ENCODE data around the gene SLMAP.
A peak's percentile ranks its signal among the peaks of the same experiment; 100 is the strongest.

SLMAP gene

DNA sequence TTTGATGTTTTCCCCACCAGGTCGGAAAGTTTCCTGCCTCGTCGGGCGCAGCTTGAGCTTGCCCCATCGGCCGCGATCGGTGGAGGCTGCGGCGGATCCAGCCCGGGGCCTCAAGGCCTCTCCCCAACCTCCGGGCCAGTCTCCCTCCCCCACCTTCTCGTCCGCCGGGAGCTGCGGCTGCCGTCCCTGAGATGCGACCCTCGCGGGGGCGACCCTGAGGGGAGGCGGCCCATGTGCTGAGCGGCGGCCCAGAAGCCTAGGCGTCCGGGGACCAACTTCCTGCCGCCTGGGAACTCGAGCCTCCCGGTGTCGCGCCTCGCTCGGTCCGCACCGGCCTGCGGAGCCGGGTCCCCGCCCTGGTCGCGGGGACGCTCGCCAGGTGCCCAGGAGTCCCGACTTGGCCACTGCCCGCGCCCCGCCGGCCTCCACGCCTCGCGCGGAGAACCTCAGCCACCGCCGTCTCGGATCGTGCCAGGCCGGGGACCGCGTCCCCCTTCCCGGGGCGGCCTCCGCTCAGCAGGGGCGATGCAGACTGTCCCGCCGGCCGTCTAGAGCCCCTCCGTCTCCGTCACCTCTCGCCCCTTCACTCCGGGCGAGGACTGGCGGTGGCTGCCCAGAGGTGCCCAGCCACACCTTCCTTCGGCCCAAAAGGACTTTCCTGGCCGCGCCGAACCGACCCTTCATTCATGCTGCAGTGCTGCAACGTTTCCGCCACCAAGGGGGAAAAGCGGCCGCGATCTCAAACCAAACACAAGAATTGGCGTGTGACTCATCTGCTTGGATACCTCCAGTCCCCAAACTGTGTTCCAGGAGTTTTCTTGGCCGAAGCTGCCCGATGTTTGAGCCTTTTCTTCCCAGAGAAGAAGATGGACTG lies 656 bp downstream of the SLMAP start:
- peaks cover 19% of the 10 kb centered on the region for H3K4me1 ChIP-seq (ENCODE audit: low read depth, poor library complexity, severe bottlenecking)
- no peak for TF ChIP-seq CTCF (conservative IDR thresholded peaks at IDR 0.05; ENCODE audit: low read depth, low read length)
- H3K27me3 ChIP-seq (ENCODE audit: insufficient read depth, low read depth), result no peaks in the 10 kb centered on the region
- peak overlapping the region; percentile 94 for H2AFZ ChIP-seq (ENCODE audit: low read depth)
- peak overlapping the region; percentile 45 for H3K4me2 ChIP-seq
- peak overlapping the region; percentile 17 for H3K4me3 ChIP-seq (IDR thresholded peaks at IDR 0.05; ENCODE audit: insufficient read depth, low read depth, low read length)
- no peaks in the 10 kb centered on the region; the same call in 1 of the 2 replicates for H3K36me3 ChIP-seq (ENCODE audit: insufficient read depth)
- peaks cover 46% of the 10 kb centered on the region for H3K79me2 ChIP-seq (ENCODE audit: insufficient read depth, low read depth)
- H4K20me1 ChIP-seq (ENCODE audit: insufficient read depth), result no peaks in the 10 kb centered on the region
- peak overlapping the region; percentile 94 for H3K9ac ChIP-seq
- H3K27ac ChIP-seq, result peak overlapping the region; percentile 84

DNA sequence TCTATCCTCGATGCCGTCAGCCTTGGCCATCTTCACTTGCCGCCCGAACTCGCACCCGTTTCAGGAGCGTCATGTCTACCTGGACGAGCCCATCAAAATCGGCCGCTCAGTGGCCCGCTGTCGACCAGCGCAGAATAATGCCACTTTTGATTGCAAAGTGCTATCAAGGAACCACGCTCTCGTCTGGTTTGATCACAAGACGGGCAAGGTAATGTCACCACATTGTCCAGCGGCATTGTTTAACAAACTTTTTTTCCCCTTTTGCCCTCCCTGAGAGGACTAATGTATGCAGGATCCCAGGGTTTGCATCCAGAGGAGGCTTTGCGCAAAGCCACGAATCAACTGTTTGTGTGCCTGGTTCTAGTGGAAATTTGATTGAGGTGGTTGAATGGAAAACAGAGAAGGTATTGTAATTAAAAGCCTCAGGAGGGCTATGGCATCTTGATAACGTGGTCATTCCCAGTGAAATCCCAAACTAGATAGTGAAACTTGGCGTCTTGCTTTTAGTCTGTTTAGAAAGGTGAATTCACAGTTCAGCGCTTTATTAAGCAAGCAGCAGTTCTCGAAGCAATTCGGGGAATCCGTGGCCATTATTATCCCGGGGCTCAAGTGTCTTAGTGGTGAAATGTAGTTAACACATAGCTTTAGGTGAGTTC lies 1.7 kb downstream of the SLMAP start:
- H3K79me2 ChIP-seq (ENCODE audit: insufficient read depth, low read depth), result peaks cover 46% of the 10 kb centered on the region
- no peaks in the 10 kb centered on the region; the same call in 1 of the 2 replicates for H3K36me3 ChIP-seq (ENCODE audit: insufficient read depth)
- H3K4me3 ChIP-seq (IDR thresholded peaks at IDR 0.05; ENCODE audit: insufficient read depth, low read depth, low read length), result peak overlapping the region; percentile 17
- no peaks in the 10 kb centered on the region for H3K27me3 ChIP-seq (ENCODE audit: insufficient read depth, low read depth)
- peaks cover 19% of the 10 kb centered on the region for H3K4me1 ChIP-seq (ENCODE audit: low read depth, poor library complexity, severe bottlenecking)
- H3K4me2 ChIP-seq, result peak overlapping the region; percentile 45; the same call in 1 of the 2 replicates
- no peaks in the 10 kb centered on the region for H4K20me1 ChIP-seq (ENCODE audit: insufficient read depth)
- H3K27ac ChIP-seq, result no peak overlapping the region
- no peak for TF ChIP-seq CTCF (conservative IDR thresholded peaks at IDR 0.05; ENCODE audit: low read depth, low read length)
- H2AFZ ChIP-seq (ENCODE audit: low read depth), result no peak overlapping the region
- H3K9ac ChIP-seq, result no peak overlapping the region

DNA sequence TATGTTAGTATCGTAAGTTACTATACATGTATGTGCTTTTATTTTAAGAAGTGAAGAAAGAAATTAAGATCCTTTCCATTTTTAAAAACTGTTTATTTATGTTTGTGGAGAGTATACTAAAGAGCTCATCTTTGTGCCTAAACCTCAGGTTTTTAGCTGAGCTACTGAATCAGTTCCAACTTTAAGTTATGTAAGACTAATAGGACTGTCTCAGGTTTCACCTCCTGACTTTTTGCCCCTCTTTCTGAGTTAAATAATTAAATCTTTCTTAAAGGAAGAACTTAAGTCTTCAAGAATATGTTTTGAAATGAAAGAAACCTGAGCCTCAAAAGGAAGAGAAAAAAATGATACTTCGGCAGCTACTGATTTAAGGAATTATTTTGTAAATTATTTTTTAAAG lies 2.6 kb downstream of the SLMAP start:
- no peak overlapping the region for H3K4me3 ChIP-seq (IDR thresholded peaks at IDR 0.05; ENCODE audit: insufficient read depth, low read depth, low read length)
- H3K27ac ChIP-seq, result no peak overlapping the region
- H3K9ac ChIP-seq, result no peak overlapping the region
- H3K36me3 ChIP-seq (ENCODE audit: insufficient read depth), result no peaks in the 10 kb centered on the region; the same call in 1 of the 2 replicates
- no peaks in the 10 kb centered on the region for H3K27me3 ChIP-seq (ENCODE audit: insufficient read depth, low read depth)
- peak overlapping the region; percentile 45; the same call in 1 of the 2 replicates for H3K4me2 ChIP-seq
- H3K4me1 ChIP-seq (ENCODE audit: low read depth, poor library complexity, severe bottlenecking), result peaks cover 21% of the 10 kb centered on the region
- TF ChIP-seq CTCF (conservative IDR thresholded peaks at IDR 0.05; ENCODE audit: low read depth, low read length), result no peak
- peaks cover 53% of the 10 kb centered on the region for H3K79me2 ChIP-seq (ENCODE audit: insufficient read depth, low read depth)
- H2AFZ ChIP-seq (ENCODE audit: low read depth), result no peak overlapping the region
- no peaks in the 10 kb centered on the region for H4K20me1 ChIP-seq (ENCODE audit: insufficient read depth)

DNA sequence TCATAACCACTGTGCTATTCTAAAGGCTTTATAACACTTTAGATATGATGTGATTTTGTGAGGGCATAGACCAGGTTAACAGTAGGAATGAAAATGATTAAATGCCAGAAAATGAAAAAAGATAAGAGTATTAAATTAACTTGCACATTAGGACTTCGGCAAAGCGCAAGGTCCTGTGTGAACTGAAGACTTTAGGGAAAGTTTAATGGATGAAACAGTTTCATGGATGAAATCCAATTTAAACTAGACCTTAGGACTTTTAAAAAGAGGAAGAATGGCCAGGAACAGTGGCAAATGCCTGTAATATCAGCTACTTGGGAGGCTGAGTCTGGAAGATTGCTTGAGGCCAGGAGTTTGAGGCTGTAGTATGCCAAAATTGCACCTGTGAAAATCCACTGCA lies 8.7 kb downstream of the SLMAP start:
- Histone ChIP-seq H3K4me1 (ENCODE audit: low read depth, poor library complexity, severe bottlenecking) (peaks cover 2% of the 10 kb centered on the region), H3K4me2 (no peak overlapping the region), H3K79me2 (ENCODE audit: insufficient read depth, low read depth) (peaks cover 24% of the 10 kb centered on the region; the same call in 1 of the 2 replicates), H3K27ac (no peak overlapping the region), H3K9ac (no peak overlapping the region), H2AFZ (ENCODE audit: low read depth) (no peak overlapping the region), H3K4me3 (IDR thresholded peaks at IDR 0.05; ENCODE audit: insufficient read depth, low read depth, low read length) (no peak overlapping the region), H4K20me1 (ENCODE audit: insufficient read depth) (no peaks in the 10 kb centered on the region), H3K36me3 (ENCODE audit: insufficient read depth) (no peaks in the 10 kb centered on the region), H3K27me3 (ENCODE audit: insufficient read depth, low read depth) (no peaks in the 10 kb centered on the region)
- TF ChIP-seq CTCF (conservative IDR thresholded peaks at IDR 0.05; ENCODE audit: low read depth, low read length), result no peak

Data from KMS-11 (cell line).